Skin epidermis (tissue), 12 donors: ENCODE results near the gene PIK3C2B.
A peak's percentile ranks its signal among the peaks of the same experiment; 100 is the strongest.

Source experiments
- H3K27ac ChIP-seq, 21 experiments: fragments of 200-600 bp; sonication (generic) in 11 of 21; one replicate each; pipeline ENCODE4 v1.5.0; 2020; ENCODE audit warnings: mild to moderate bottlenecking in 3 of 21, inconsistent platforms in 2 of 21, moderate library complexity in 2 of 21
- H3K4me3 ChIP-seq, 7 experiments: fragments of 200-600 bp; sonication (generic) in 2 of 7; one replicate each; pipeline ENCODE4 v1.5.0; 2020; ENCODE audit warnings: inconsistent platforms in 2 of 7, mild to moderate bottlenecking in 2 of 7, moderate library complexity in 1 of 7

PIK3C2B gene

DNA sequence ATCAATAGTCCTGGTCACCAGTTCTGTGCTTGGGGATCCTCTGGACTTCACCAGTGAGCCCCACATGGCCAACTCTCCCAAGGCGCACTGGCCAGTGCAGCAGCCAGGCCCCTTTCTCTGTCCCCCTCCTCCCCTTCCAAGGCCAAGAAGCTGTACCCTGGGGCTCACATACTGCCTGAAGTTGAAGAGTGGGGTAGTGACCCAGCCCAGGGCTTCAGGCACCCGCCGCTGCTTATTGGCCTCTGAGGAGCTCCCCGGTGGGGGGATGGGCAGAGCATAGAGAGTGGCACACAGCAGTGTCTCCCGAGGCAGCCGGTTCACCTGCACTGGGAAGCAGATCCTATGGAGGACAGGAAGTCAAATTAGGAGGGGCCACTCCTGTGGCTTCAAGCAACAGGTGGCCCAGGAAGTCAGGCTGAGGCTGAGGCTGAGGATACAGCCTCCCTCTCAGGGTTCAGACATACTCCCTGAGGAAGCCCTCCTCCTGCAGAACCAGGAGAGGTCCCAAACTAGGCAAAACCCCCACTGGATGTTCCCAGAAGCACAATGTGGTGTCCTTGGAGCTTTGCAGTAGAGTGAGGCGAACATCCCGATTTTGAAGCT is 44.8 kb downstream of the PIK3C2B start:
- peak overlapping the region in 6 of 21 experiments; percentile 3 to 75 (median 26) for H3K27ac ChIP-seq
- H3K4me3 ChIP-seq: no peak overlapping the region

DNA sequence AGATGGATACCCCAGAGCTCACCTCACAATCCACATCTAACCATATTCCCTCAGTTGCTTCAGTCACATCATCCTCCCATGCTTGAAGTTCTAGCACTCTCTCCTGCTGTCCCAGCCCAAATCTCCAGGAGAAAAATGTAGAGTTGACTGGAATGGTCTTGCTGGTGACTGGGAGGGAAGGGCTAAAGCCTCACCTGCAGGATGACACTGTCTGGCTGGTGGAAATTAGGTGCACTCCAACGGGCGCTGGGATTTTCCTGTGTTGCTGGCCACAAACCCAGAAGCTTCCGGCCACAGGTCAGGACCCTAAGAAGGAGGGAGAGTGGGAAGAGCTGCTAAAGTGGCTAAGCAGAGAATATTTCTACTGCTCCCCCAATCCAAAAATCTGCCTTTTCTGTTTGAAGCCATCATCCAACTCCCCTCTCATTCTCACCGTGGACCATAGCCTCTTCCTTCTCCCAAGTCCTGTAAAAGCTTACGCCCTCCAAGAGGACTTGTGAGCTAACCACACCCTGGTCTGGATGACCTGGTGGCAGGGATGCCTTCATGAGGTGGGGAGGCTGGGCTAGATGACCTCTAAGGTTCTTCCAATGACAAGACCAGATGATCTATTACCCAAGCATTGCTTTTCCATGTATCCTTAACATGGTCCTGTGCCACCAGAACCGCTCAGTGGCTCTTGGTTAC is 45.5 kb downstream of the PIK3C2B start:
- H3K27ac ChIP-seq: peak overlapping the region in 8 of 21 experiments; percentile 3 to 75 (median 31)
- no peak overlapping the region for H3K4me3 ChIP-seq

DNA sequence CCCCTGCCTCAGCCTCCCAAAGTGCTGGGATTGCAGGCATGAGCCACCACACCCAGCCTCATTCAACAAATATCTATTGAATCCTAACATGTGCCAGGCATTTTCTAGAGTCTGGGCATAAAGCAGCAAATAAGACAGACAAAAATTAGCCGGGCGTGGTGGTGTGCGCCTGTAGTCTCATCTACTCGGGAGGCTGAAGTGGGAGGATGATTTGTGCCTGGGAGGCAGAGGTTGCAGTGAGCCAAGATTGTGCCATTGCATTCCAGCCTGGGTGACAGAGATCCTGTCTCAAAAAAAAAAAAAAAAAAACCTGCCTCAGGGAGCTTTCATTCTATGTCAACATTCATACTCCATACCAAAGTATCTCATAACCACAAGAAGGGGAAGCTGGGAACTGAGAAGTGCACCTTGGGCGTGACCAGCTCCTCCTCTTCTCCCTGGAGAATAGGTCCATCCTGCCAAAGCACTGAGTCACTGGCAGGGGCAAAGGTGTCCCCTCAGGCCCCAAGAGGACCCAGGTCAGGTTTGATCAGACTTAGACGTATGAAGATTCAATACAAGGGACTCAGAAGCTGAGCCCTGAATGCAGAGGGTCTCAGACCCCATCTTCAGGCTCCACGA is 46.2 kb downstream of the PIK3C2B start:
- Histone ChIP-seq H3K27ac (peak overlapping the region in 6 of 21 experiments; percentile 3 to 75 (median 38)), H3K4me3 (no peak overlapping the region)

DNA sequence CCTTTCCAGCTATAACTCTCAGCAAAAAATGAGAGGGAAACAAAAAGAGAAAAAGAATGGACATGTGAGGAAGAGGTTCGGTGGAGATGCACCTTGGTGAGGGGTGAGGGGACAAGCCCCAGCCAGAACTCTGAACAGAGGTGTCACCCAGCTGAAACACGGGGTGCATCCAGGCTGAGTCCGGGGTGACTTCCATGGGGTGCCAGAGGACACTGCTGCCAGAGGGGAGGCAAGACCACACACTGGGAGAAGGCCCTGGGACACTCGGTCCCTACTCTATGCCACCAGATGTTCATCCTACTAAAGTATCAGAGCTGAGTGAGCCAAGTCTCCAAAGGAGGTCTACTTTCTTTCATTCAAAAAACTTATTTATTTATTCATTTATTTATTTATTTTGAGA is 46.9 kb downstream of the PIK3C2B start:
- H3K27ac ChIP-seq: peak overlapping the region in 2 of 21 experiments; percentile 9 to 24

DNA sequence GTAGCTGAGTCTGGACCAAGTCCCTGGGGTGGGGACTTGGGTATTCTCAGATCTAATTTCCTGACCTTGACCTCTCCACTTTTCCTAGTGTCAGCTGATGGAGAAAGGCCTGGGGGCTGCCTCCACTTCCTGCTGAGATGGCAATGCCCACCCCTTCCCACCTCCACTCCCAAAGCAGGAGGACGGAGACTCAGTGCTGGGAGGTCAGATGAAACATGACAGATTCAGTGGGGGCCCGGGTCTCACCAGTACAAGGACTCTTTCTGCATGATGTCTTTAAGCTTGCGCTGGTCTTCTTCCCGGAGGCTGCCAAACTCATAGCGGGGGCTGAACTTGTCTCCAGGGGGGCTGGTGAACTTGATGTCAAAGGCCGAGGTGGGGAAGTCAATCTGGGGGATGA is 47.4 kb downstream of the PIK3C2B start:
- Histone ChIP-seq H3K4me3 (no peak overlapping the region), H3K27ac (peak overlapping the region in 3 of 21 experiments; percentile 6 to 26 (median 9))

More for the DNA sequence above, 46.9 kb downstream of the PIK3C2B start:
- no peak overlapping the region for H3K4me3 ChIP-seq

DNA sequence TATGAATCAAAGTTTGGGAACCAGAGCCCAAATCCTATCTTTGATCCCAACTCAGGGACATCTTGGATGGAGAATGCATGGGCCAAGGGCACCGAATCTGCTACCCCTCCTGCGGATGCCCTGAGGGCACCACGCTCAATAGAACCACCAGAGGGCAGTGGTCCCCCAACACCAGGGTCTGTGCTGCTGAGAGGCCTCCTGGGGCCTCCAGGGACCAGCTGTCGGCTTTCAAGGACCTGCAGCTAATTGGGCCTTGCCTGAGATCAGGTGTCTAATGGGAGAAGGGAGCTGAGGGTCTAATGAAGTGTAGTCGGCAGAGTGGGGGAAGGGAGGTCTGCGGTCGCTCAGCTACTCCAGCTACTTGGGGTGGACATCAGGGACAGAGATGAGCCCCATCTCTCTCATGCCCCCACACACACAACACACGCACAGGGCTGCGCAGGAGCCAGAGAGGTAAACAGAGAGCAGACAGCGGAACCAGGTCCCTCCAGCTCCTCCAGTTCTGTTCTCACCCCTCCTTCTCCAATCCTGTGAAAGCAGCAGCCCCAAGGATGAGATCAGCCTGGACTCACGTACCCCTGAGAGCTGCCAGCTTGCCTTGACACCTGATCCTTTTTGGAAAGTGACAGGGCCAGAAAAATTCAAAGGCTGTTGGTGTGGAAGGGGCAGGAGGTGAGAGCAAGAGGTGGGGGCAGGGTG is 48.0 kb downstream of the PIK3C2B start:
- H3K27ac ChIP-seq: peak overlapping the region in 4 of 21 experiments; percentile 6 to 26 (median 18)
- H3K4me3 ChIP-seq: no peak overlapping the region

DNA sequence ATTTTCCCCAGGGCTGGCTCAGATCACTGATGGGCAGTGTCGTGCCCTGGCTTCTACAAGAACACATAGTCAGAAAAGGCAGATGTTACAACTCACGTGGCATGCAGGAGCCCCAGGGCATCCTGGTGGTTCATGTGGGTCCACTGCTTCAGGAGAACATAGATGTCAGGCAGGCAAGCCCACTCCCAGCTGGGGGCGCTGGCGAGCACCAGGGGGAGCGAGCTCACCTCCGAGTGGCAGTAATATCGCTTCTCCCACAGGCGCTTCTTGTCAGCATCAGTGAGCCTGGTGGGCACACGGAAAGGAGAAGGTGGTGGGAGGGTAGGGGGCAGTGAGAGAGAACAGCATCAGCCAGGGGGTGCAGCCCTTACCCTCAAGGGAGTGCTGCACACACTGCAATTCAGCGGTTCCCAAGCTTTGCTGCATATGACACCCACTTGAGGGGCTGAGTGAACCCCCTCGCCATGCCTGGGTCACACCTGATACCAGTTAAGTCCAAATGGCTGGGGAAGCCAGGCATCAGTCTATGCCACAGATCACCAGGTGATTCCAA is 48.7 kb downstream of the PIK3C2B start:
- Histone ChIP-seq H3K27ac (peak overlapping the region in 1 of 21 experiments; percentile 26), H3K4me3 (no peak overlapping the region)
